DND-41 (cell line): Measurements from ENCODE around the gene WBP1L.

Source experiments
- EZH2 ChIP-seq: IDR thresholded peaks from 3 replicates; pipeline ENCODE4 v1.6.1; 2012; ENCODE audit warnings: borderline replicate concordance, low read depth, mild to moderate bottlenecking, moderate library complexity, low read length, inconsistent platforms; ENCODE audit not compliant: severe bottlenecking
- TF ChIP-seq, protein P1 (sequence below): IDR thresholded peaks from 2 replicates; pipeline ENCODE4 v1.5.1; 2012; ENCODE audit warnings: borderline replicate concordance, low read length, moderate library complexity, mild to moderate bottlenecking; ENCODE audit not compliant: poor library complexity, severe bottlenecking; ENCODE audit errors: extremely low read depth

DNA sequence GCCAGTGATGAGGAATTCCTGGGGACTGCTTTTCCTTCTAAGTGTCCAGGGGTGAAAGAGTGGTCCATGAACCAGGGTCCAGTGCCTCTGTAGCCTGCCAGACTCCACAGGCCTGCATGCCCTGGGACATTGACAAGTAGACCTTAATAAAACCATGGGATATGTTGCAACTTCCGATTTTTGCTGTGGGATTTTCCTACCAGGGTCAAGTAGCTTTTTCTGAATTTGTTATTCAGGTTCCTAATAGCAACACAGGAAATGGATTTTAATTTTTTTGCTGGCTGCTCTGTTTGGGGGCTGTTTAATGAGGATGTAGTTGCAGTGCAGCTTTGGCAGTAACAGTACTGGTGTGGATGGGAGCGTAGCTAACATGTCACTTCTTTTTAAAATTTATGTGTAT lies 42.1 kb downstream of the WBP1L start:
- TF ChIP-seq, protein P1, sequence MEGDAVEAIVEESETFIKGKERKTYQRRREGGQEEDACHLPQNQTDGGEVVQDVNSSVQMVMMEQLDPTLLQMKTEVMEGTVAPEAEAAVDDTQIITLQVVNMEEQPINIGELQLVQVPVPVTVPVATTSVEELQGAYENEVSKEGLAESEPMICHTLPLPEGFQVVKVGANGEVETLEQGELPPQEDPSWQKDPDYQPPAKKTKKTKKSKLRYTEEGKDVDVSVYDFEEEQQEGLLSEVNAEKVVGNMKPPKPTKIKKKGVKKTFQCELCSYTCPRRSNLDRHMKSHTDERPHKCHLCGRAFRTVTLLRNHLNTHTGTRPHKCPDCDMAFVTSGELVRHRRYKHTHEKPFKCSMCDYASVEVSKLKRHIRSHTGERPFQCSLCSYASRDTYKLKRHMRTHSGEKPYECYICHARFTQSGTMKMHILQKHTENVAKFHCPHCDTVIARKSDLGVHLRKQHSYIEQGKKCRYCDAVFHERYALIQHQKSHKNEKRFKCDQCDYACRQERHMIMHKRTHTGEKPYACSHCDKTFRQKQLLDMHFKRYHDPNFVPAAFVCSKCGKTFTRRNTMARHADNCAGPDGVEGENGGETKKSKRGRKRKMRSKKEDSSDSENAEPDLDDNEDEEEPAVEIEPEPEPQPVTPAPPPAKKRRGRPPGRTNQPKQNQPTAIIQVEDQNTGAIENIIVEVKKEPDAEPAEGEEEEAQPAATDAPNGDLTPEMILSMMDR: no peak
- no peak for TF ChIP-seq EZH2
